ENCODE measurements around the gene ARVCF.

ARVCF gene

DNA sequence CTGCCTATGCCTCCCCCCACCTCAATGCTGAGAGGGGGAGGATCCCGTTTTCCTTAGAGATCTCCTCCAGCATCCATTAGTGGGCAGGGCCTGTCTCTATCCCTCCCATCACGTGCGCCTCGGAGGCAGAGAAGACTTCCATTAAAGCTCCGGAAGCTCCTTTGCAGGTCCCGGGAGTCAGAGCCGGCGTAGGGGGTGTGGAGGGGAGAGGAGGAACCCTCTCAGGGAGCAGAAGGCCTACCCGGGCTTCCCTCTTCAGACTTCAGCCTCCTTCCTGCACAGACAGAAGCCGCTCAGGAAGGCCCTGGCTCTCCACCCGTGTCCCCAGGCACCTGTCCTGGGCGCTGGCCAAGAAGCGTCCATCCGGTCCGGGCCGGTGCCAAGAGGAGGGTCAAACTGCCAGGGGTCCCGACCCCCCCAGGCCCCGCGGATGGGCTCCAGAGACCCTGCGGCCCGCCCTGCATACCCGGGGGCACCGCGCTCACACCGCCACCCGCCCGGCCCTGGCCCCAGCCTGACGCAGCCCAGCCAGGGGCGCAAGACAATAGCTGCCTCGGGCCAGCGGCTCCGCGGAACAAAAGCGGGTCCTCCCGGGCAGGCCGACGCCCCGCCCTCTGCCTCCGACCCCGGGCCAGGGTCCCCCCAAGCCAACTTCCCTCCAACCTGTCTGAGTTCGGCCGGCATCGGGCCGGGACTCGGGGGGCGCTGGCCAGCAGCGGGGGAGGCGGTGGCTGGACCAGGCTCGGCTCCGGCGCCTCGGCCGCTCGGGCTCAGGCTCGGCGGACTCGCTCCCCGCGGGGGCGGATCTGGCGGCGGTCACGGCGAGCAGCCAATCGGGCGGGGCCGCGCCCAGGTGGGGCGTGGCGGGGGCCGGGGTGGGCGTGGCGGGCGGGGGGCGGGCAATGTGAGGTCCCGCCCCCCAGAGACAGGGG, 29.9 kb downstream of the ARVCF start:
- DNase-seq (ENCODE audit: extremely low read depth, insufficient read length), result peak; percentile 66
- TF ChIP-seq, protein P1, sequence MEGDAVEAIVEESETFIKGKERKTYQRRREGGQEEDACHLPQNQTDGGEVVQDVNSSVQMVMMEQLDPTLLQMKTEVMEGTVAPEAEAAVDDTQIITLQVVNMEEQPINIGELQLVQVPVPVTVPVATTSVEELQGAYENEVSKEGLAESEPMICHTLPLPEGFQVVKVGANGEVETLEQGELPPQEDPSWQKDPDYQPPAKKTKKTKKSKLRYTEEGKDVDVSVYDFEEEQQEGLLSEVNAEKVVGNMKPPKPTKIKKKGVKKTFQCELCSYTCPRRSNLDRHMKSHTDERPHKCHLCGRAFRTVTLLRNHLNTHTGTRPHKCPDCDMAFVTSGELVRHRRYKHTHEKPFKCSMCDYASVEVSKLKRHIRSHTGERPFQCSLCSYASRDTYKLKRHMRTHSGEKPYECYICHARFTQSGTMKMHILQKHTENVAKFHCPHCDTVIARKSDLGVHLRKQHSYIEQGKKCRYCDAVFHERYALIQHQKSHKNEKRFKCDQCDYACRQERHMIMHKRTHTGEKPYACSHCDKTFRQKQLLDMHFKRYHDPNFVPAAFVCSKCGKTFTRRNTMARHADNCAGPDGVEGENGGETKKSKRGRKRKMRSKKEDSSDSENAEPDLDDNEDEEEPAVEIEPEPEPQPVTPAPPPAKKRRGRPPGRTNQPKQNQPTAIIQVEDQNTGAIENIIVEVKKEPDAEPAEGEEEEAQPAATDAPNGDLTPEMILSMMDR (IDR thresholded peaks at IDR 0.05; ENCODE audit: insufficient read depth, low read length, poor library complexity, severe bottlenecking), result no peak
- peak overlapping the region; percentile 59 for H3K4me3 ChIP-seq (replicated peaks; ENCODE audit: low read depth, low read length)
- no peaks in the 10 kb centered on the region for H3K27me3 ChIP-seq (replicated peaks; ENCODE audit: control insufficient read depth, insufficient read depth, low read length)
- no peaks in the 10 kb centered on the region for H3K36me3 ChIP-seq (ENCODE audit: control insufficient read depth, insufficient read depth, low read length)

GRCh38 chr22:19986011-19986409, 30.6 kb downstream of the ARVCF start:
- H3K4me3 ChIP-seq (replicated peaks; ENCODE audit: low read depth, low read length), result no peak overlapping the region
- TF ChIP-seq, protein P1 (IDR thresholded peaks at IDR 0.05; ENCODE audit: insufficient read depth, low read length, poor library complexity, severe bottlenecking), result no peak

DNA sequence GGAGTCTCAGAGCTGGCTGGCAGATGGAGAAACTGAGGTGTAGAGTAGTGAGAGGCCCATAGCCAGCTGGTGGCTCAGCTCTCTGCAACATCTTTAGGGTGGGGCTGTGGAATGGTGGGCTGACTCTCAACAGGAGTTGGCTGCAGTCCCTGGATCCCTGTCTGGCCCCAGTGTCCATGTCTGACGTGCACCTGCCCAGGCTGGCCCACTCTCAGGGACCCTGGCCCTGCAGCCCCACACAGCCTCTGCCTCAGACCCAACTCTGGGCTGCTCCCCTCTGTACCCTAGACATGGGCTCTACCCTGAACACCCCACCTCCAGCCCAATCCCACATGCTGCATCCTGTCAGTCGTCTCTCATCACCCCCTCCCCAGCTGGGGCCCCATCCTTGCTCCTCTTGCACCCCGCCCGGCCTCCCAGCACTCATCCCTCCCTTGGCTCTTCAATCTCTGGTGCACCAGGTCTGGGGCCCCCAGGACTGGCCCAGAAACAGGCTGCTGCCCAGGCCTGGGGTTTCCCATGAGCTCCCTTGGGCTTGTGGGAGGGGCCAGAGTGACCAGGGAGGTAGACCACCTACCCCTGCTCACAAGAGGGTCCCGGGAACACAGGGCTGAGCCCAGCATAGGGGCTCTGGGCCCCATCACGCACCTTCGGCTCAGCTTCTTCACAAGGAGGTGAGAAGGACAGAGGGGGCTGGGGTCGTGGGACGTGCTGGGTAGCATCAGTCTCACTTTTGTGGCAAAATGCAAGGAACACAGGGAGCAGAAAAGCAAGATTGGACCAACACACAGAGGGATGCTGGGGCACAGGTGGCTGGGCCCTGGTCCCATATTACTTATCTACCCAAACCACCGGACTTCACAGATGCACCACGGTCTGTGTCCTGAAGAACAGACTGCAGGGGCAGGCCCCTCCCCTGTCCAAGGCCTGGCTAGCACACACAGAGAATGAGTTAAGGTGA, 31.5 kb downstream of the ARVCF start:
- H3K4me3 ChIP-seq (replicated peaks; ENCODE audit: low read depth, low read length), result no peak overlapping the region
- TF ChIP-seq, protein P1 (IDR thresholded peaks at IDR 0.05; ENCODE audit: insufficient read depth, low read length, poor library complexity, severe bottlenecking), result no peak
- H3K36me3 ChIP-seq (ENCODE audit: control insufficient read depth, insufficient read depth, low read length), result no peaks in the 10 kb centered on the region
- H3K27me3 ChIP-seq (replicated peaks; ENCODE audit: control insufficient read depth, insufficient read depth, low read length), result no peaks in the 10 kb centered on the region
- DNase-seq (ENCODE audit: extremely low read depth, insufficient read length), result no peak

More at GRCh38 chr22:19986011-19986409, 30.6 kb downstream of the ARVCF start:
- DNase-seq (ENCODE audit: extremely low read depth, insufficient read length), result no peak
- Histone ChIP-seq H3K36me3 (ENCODE audit: control insufficient read depth, insufficient read depth, low read length) (no peaks in the 10 kb centered on the region), H3K27me3 (replicated peaks; ENCODE audit: control insufficient read depth, insufficient read depth, low read length) (no peaks in the 10 kb centered on the region)

DNA sequence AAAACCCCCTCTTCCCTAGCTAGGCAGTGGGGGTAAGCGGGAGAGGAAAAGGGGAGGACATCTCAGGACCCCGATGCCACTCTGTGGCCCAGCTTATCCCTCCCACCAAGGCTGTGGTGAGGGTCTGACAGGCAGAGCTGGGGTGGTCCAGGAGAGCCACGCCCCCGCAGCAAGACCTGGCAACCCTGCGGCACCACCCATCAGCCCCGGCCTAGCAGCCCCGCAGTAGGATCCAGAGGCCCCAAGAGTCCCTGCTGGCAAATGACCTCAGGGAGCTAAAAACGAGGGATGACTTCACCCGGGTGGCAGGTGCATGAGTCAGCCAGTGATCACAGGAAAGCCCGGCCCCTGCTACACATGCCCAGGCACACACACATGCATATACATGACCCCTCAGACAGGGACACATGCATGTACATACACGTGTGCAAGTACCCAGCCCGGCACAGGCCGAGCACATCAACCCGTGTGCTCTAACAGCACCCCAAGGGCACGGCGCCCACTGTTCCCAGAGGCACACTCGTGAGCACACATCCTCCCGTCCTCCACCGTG, 32.3 kb downstream of the ARVCF start:
- DNase-seq (ENCODE audit: extremely low read depth, insufficient read length), result no peak
- no peaks in the 10 kb centered on the region for H3K27me3 ChIP-seq (replicated peaks; ENCODE audit: control insufficient read depth, insufficient read depth, low read length)
- no peak overlapping the region for H3K4me3 ChIP-seq (replicated peaks; ENCODE audit: low read depth, low read length)
- no peaks in the 10 kb centered on the region for H3K36me3 ChIP-seq (ENCODE audit: control insufficient read depth, insufficient read depth, low read length)
- TF ChIP-seq, protein P1 (IDR thresholded peaks at IDR 0.05; ENCODE audit: insufficient read depth, low read length, poor library complexity, severe bottlenecking), result no peak

GRCh38 chr22:19983741-19984140, 32.9 kb downstream of the ARVCF start:
- H3K4me3 ChIP-seq (replicated peaks; ENCODE audit: low read depth, low read length), result no peak overlapping the region
- no peak for DNase-seq (ENCODE audit: extremely low read depth, insufficient read length)
- TF ChIP-seq, protein P1 (IDR thresholded peaks at IDR 0.05; ENCODE audit: insufficient read depth, low read length, poor library complexity, severe bottlenecking), result no peak
- no peaks in the 10 kb centered on the region for H3K36me3 ChIP-seq (ENCODE audit: control insufficient read depth, insufficient read depth, low read length)
- no peaks in the 10 kb centered on the region for H3K27me3 ChIP-seq (replicated peaks; ENCODE audit: control insufficient read depth, insufficient read depth, low read length)

All from GM06990 (cell line).